ENCODE measurements around the gene TFDP2.

- TF ChIP-seq POLR2A (IDR thresholded peaks at IDR 0.05) (no peak), EP300 (IDR thresholded peaks at IDR 0.05) (no peak)
- TF ChIP-seq, protein P1, sequence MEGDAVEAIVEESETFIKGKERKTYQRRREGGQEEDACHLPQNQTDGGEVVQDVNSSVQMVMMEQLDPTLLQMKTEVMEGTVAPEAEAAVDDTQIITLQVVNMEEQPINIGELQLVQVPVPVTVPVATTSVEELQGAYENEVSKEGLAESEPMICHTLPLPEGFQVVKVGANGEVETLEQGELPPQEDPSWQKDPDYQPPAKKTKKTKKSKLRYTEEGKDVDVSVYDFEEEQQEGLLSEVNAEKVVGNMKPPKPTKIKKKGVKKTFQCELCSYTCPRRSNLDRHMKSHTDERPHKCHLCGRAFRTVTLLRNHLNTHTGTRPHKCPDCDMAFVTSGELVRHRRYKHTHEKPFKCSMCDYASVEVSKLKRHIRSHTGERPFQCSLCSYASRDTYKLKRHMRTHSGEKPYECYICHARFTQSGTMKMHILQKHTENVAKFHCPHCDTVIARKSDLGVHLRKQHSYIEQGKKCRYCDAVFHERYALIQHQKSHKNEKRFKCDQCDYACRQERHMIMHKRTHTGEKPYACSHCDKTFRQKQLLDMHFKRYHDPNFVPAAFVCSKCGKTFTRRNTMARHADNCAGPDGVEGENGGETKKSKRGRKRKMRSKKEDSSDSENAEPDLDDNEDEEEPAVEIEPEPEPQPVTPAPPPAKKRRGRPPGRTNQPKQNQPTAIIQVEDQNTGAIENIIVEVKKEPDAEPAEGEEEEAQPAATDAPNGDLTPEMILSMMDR (IDR thresholded peaks at IDR 0.05), result no peak
Observed at GRCh38 chr3:142149673-142149992, 289 bp upstream of the TFDP2 start.

Data from suprapubic skin (tissue), 3 donors.